ENCODE measurements around the gene SOCS2.
"Not testable (repeated sequence)": the region's sequence is repeated elsewhere in the genome, so short reads cannot be mapped to it uniquely, and the experiment has no call there.

The SOCS2 gene

DNA sequence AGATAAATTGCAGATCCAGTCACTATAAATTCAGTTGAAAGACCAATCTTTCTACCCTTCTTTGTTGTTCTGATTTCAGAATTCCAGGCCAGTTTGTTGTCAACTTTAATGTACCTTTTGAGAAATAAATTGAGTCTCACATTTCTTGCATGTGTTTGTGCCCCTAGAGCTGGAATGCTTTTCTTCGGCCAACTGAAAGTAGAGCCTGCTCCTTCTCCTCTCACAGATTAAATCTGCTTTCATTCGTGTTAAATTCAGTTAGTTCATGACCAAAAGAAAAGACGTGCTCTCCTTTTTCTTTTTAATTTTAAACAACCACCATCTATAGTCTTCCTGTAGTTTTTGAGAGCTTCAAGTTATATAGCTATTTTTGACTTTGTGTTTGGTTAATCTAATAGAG lies 22.9 kb downstream of the SOCS2 start:
- no peak for DNase-seq

DNA sequence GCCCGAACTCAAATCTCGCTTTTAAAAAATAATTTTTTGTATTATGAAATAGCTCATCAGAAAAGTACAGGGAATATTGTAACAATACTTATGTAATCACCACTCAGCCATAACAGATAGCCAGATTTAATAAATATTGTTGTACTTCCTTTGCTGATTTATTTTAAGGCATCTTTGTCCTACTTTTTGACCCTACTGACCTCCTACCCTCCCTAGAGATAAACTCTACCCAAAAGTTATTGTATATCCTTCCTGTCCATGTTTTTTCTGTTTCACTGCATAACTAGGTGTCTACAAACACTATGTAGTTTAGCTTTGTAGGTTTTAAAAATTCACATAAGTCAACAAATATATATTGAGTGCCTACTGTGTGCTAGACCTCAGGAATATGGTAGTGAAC lies 25.1 kb downstream of the SOCS2 start:
- no peak for DNase-seq

GRCh38 chr12:93599192-93599591 lies 26.7 kb downstream of the SOCS2 start:
- DNase-seq: no peak

DNA sequence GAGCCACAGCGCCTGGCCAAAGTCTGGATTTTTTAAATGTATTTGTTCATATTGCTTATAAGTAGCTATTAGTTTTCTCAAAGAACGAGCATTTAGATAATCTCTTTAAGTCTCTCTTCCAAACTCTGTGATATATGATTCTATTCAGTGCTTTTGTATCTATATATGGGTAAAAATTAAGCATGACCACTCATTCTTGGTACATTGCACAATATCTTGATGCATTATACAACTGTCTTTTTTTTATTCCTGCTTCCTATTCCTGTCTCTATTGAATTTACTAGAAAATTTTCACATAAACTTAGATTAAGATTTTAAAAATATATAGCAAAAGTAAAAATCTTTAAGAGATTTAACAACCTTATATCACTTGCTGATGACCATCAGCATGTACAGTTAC lies 29.1 kb downstream of the SOCS2 start:
- no peak for DNase-seq

GRCh38 chr12:93602897-93603668 lies 30.6 kb downstream of the SOCS2 start:
- no peak for DNase-seq

- DNase-seq: no peak
Measured at GRCh38 chr12:93603762-93604161, 31.3 kb downstream of the SOCS2 start.

GRCh38 chr12:93608313-93608712 lies 35.8 kb downstream of the SOCS2 start:
- DNase-seq: no peak

DNA sequence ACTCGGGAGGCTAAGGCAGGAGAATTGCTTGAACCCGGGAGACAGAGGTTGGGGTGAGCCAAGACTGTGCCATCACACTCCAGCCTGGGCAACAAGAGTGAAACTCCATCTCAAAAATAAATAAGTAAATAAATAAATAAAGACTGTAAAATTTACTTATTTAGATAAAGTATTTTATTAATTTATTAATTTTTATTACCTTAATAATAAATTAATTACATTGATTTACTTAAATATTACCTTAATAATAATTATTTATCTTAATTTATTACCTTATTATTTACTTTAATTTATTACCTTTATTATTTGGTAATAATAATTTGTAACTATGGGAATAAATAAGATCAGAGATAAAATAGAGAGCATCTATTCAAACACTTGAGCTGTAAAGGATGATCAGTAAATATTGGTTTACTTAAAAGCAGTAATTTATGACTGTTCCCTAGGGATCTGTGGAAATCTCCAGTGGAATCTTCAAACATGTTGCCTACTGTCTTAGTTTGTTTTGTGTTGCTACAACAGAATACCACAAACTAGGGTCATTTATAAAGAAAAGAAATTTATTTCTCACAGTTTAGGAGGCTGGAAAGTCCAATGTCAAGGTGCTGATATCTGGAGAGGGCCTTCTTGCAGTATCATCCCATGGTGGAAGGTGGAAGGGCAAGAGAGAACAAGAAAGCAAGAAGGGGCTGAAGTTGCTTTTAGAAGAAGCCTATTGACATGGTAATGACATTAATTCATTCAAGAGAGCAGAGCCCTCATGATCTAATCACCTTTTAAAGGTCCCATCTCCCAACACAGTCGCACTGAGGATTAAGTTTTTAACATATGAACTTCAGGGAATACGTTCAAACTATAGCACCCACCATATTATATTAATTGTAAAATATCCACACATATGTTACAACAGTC lies 37.1 kb downstream of the SOCS2 start:
- DNase-seq: no peak

- no peak for DNase-seq
Measured at GRCh38 chr12:93612776-93613175, 40.3 kb downstream of the SOCS2 start.

DNA sequence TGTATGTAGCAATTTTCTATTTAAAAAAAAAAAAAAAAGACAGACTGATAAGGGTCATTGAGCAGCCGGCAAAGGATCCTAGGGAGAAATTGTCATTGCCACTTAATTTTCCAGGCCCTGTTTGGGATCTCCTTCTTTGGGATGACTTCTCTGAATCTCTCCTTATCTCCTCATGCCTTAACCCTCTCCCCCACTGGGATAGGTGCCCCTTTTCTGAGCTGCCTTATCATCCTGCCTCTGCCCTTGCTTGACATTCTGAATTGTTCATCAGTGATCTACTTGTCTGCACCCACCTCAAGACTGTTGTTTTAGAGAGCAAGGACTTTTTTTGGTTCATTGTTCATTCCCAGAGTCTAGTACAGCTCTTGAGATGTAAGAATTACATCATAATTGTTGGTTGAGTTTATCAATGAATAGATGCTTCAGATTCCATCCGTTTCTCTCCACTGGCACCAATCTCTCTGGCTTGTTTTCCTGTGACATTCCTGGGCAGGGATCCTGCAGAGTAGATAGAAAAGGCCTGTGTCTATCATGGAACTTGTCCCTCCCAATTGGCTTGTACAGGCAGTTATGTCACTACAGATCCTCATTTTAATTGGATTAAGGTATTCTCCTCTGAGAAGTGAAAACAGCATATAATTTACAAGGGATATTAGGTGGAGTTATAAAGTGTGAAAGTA lies 42.6 kb downstream of the SOCS2 start:
- DNase-seq: no peak

GRCh38 chr12:93616584-93617101 lies 44.2 kb downstream of the SOCS2 start:
- DNase-seq: no peak

DNA sequence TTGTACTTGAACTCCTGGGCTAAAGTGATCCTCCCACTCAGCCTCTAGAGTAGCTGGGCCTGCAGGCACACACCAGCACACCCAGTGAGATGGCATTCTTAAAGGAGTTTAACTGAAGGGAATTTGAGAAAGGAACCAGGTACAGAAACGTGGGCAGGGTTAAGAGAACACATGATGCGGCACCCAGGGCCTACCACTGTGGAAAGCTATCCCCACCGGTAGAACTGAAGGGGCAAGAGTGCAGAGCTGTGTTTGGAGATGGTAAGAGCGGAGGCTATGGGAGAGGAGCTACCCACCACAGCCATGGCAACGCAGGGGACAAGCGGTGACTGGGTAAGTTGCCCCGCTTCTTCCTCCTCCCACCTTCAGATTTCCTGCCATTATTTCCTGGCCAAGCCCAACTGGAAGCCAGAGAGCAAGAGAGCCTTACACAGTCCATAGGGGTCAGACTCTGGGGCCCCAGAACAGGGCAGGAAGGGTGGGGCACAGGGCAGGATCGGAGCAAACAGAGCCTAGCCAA lies 46.5 kb downstream of the SOCS2 start:
- no peak for DNase-seq

- DNase-seq: no peak
Measured at GRCh38 chr12:93621986-93622385, 49.5 kb downstream of the SOCS2 start.

DNA sequence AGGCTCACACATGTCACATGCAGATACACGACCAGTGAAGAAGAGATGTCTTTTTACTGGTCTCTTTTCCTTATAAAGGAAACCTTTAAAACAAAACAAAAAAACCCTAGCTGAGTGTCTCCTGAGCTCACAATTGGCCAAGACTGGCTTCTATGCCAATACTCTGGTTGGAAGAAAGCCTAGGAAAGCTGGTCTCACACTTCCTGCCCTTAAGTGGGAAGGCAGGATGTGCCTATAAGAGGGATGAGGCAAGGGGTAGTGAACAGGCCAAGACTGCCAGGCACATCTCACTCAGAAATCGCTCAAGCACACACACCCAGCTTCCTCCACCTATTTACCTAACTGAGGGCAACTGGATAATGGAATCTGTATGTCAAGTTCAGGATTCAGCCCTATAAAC lies 50.0 kb downstream of the SOCS2 start:
- no peak for DNase-seq

DNA sequence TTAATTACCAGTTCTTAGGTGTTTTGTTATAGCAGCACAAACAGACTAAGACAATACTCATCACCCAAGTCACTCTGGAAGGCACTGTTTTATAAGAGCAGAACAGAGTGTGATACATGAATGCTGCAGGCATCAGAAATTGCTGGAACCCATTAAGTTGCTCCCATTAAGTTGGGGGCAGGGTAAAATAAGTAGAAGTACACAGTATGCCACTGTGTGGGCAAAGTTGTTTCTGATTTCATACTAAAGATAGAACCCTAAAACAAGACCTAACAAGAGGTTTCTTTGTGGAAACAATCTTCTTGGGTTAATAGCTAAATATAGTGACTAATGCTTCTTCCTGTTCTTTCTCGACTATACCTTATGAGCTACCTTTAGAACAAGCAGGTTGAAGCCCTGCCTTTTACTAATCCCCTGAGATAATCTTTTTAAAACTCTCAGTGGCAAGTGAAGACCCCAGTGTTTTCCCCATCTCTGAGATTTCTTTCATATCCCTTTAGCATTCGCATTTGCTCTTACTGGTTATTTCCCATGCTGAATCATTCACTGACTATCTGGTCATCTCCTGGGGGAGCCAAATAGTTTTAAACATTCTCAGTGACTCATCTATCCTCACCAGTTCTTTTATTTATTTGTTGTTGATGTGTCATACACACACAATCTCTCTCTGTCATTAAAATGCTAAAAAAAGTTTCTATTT lies 52.3 kb downstream of the SOCS2 start:
- DNase-seq: peak; percentile 13

GRCh38 chr12:93625295-93625645 lies 52.8 kb downstream of the SOCS2 start:
- not testable (repeated sequence) for DNase-seq

DNA sequence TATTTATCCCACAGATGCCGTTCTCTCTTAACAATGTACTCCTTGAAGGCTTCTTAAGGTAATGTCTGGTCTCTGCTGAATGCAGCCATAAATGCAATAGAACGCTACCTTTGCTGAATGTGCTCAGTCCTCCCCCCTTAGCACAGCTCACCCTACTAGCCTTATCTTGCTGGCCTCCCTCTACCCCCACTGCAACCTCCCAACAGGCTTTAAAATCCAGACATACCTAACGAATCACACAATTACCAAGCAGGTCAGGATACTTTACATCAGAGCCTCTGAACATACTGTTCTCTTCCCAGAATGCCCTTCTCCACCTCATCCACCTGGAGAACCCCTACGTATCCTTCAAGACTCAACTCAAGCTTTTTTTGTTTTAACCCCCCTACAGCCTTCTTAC lies 53.7 kb downstream of the SOCS2 start:
- no peak for DNase-seq
